ENCODE data around the gene RSU1.
A peak's percentile ranks its signal among the peaks of the same experiment; 100 is the strongest.

The RSU1 gene

GRCh38 chr10:16632996-16633395 is 184.2 kb downstream of the RSU1 start:
- Mint-ChIP-seq H3K4me3 (no peak overlapping the region), H3K36me3 (ENCODE audit: insufficient read depth) (peaks cover 2% of the 10 kb centered on the region), H3K4me1 (no peaks in the 10 kb centered on the region), H3K27ac (ENCODE audit: low read depth) (no peak overlapping the region), H3K27me3 (no peaks in the 10 kb centered on the region), H3K9me3 (no peaks in the 10 kb centered on the region)
- no peak for ATAC-seq (replicated peaks; ENCODE audit: extremely low read depth, poor library complexity, severe bottlenecking)
- DNase-seq (ENCODE audit: low spot score in 2 of 2) = no peak

DNA sequence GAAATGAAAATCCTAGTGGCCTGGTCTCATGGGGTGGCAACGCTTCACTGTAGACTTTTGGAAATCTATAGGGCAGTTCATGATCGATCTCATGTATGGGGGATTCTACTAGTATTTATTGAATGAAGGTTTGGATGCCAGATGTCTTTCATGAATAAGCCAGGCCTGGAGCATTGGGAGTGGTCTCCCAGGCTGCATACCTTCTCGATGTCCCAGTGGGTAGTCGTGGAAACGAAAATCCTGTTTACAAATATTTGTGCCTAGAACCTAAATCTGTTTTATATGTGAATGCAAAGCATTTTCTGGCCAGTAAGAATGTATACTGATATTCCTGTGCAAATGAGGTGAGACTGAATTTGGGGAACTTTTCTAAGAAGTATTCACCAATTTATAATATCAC is 190.5 kb downstream of the RSU1 start:
- DNase-seq (ENCODE audit: low spot score in 2 of 2) (no peak), ATAC-seq (replicated peaks; ENCODE audit: extremely low read depth, poor library complexity, severe bottlenecking) (no peak)
- Mint-ChIP-seq H3K27me3 (no peaks in the 10 kb centered on the region), H3K4me1 (peaks cover 6% of the 10 kb centered on the region), H3K9me3 (peaks cover 4% of the 10 kb centered on the region), H3K36me3 (ENCODE audit: insufficient read depth) (peaks cover 2% of the 10 kb centered on the region), H3K4me3 (no peak overlapping the region), H3K27ac (ENCODE audit: low read depth) (no peak overlapping the region)

- Mint-ChIP-seq H3K4me1 (peaks cover 13% of the 10 kb centered on the region), H3K36me3 (ENCODE audit: insufficient read depth) (peaks cover 3% of the 10 kb centered on the region), H3K27ac (ENCODE audit: low read depth) (no peak overlapping the region), H3K4me3 (no peak overlapping the region), H3K9me3 (peaks cover 12% of the 10 kb centered on the region), H3K27me3 (no peaks in the 10 kb centered on the region)
- DNase-seq (ENCODE audit: low spot score in 2 of 2) = no peak
- ATAC-seq (replicated peaks; ENCODE audit: extremely low read depth, poor library complexity, severe bottlenecking) = no peak
Measured at GRCh38 chr10:16612981-16613355, 204.3 kb downstream of the RSU1 start.

DNA sequence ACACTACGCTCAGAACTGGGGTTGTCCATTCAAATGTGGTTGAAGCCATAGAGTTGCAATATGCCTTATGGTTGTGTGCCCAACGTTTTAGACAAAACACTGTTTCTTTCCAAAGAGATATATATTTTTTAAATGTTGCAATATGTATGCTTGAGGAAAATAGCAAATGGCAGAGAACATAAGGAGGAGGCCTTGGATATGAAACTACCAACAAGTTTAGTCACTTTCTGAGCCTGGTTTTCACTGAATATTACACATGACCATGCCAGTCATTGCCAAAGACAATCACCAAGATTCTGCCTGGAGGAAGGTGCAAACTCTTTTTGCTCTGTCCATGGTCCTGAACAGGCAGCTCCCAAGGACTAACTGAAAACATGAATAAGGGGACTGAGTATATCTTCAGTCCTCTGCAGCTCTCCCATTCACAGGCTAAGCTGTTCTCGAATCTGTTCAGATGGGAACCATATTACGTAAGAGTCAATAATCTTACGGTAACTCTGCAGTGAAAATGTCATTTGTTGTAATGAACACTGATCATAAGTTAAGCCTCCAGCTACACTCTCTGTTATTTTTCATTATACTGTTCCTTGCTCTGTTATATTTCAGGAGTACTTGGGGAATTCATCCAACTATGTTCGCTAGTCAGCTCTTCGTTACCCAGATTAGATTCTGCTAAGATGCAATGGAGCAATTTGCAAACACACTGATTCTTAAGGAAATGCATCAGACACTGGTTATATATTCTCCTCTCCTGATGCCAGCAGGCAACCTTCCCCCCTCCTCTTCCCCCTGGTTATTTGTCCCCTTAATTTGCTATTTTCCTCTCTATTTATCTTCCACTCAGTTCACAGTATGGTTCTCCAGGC is 204.9 kb downstream of the RSU1 start:
- Mint-ChIP-seq H3K9me3 (peaks cover 12% of the 10 kb centered on the region), H3K4me3 (no peak overlapping the region), H3K4me1 (peaks cover 13% of the 10 kb centered on the region), H3K36me3 (ENCODE audit: insufficient read depth) (peaks cover 3% of the 10 kb centered on the region), H3K27me3 (no peaks in the 10 kb centered on the region), H3K27ac (ENCODE audit: low read depth) (no peak overlapping the region)
- no peak for ATAC-seq (replicated peaks; ENCODE audit: extremely low read depth, poor library complexity, severe bottlenecking)
- no peak for DNase-seq (ENCODE audit: low spot score in 2 of 2)

DNA sequence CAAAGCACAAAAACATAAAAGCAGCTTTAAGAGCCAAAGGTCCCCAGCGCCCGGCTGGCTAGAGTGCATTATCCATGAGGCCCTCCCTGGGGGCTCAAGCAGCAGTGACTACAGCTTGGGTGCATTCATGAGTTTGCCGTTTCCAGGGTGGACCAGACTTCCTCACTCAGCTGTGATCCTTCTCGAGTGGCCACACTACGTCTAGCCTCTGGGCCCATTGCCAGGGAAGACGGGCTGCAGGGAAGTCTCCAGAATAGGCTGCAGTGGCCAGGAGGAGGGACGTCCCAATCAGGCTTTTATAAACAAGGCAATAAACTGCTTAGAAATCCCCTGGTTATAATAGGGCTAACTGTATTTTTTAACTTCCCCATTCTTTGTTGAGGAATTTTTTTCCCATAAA is 206.2 kb downstream of the RSU1 start:
- H3K4me1 Mint-ChIP-seq = peaks cover 13% of the 10 kb centered on the region
- H3K9me3 Mint-ChIP-seq = peaks cover 11% of the 10 kb centered on the region
- H3K4me3 Mint-ChIP-seq = no peak overlapping the region
- no peaks in the 10 kb centered on the region for H3K27me3 Mint-ChIP-seq
- DNase-seq (ENCODE audit: low spot score in 2 of 2) = no peak
- no peak for ATAC-seq (replicated peaks; ENCODE audit: extremely low read depth, poor library complexity, severe bottlenecking)
- H3K36me3 Mint-ChIP-seq (ENCODE audit: insufficient read depth) = peaks cover 3% of the 10 kb centered on the region
- H3K27ac Mint-ChIP-seq (ENCODE audit: low read depth) = no peak overlapping the region

DNA sequence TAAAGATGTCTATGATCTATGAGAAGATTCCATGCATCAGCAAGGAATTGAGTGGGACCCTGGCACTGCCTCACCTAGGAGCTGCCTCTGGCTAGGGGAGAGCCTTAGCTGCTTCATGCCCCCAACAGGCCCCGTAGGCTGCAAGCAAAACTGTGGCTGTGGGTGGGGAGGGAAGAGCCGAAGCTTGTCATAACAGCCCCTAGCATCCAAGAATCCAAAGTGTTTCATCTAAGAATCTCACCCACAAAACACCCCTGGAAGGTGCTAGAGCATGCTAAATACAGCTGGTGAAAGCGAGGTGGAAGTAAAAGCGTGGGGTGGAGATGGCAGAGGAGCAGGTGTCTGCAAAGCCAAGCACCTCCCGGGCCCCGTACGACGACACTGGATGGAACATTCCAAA is 208.0 kb downstream of the RSU1 start:
- no peaks in the 10 kb centered on the region for H3K4me1 Mint-ChIP-seq
- ATAC-seq (replicated peaks; ENCODE audit: extremely low read depth, poor library complexity, severe bottlenecking) (no peak), DNase-seq (ENCODE audit: low spot score in 2 of 2) (no peak)
- peaks cover 3% of the 10 kb centered on the region for H3K36me3 Mint-ChIP-seq (ENCODE audit: insufficient read depth)
- no peak overlapping the region for H3K4me3 Mint-ChIP-seq
- H3K9me3 Mint-ChIP-seq = no peaks in the 10 kb centered on the region
- no peaks in the 10 kb centered on the region for H3K27me3 Mint-ChIP-seq
- no peak overlapping the region for H3K27ac Mint-ChIP-seq (ENCODE audit: low read depth)

GRCh38 chr10:16606923-16607322 is 210.3 kb downstream of the RSU1 start:
- ATAC-seq (replicated peaks; ENCODE audit: extremely low read depth, poor library complexity, severe bottlenecking) (no peak), DNase-seq (ENCODE audit: low spot score in 2 of 2) (no peak)
- H3K4me1 Mint-ChIP-seq = no peaks in the 10 kb centered on the region
- peaks cover 3% of the 10 kb centered on the region for H3K36me3 Mint-ChIP-seq (ENCODE audit: insufficient read depth)
- no peaks in the 10 kb centered on the region for H3K9me3 Mint-ChIP-seq
- no peaks in the 10 kb centered on the region for H3K27me3 Mint-ChIP-seq
- H3K4me3 Mint-ChIP-seq = no peak overlapping the region
- H3K27ac Mint-ChIP-seq (ENCODE audit: low read depth) = no peak overlapping the region

- no peak overlapping the region for H3K4me3 Mint-ChIP-seq
- ATAC-seq (replicated peaks; ENCODE audit: extremely low read depth, poor library complexity, severe bottlenecking) = no peak
- no peaks in the 10 kb centered on the region for H3K9me3 Mint-ChIP-seq
- no peaks in the 10 kb centered on the region for H3K4me1 Mint-ChIP-seq
- no peak overlapping the region for H3K27ac Mint-ChIP-seq (ENCODE audit: low read depth)
- no peaks in the 10 kb centered on the region for H3K27me3 Mint-ChIP-seq
- no peak for DNase-seq (ENCODE audit: low spot score in 2 of 2)
- peaks cover 3% of the 10 kb centered on the region for H3K36me3 Mint-ChIP-seq (ENCODE audit: insufficient read depth)
Measured at GRCh38 chr10:16606421-16606820, 210.8 kb downstream of the RSU1 start.

DNA sequence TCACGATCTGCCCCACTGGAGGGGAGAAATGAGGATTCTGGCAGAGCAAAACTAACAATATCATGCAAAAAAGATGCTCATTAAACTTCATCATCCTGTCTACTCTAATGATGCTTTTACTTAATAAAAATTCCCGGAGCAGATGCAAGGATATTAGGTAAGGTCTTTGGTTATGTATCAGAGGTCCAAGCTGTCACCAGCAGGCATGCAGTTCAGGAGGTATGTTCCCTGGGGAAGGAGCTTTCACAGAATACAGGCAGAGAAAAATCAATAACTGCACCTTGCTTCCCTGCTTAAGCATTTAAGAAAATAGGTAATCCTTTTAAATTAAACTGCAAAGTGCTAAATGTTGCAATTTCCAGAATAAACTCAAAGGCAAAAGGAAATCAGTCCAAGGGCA is 213.9 kb downstream of the RSU1 start:
- Mint-ChIP-seq H3K4me3 (no peak overlapping the region), H3K27ac (ENCODE audit: low read depth) (no peak overlapping the region), H3K9me3 (no peaks in the 10 kb centered on the region), H3K27me3 (no peaks in the 10 kb centered on the region), H3K4me1 (no peaks in the 10 kb centered on the region), H3K36me3 (ENCODE audit: insufficient read depth) (peaks cover 3% of the 10 kb centered on the region)
- no peak for DNase-seq (ENCODE audit: low spot score in 2 of 2)
- ATAC-seq (replicated peaks; ENCODE audit: extremely low read depth, poor library complexity, severe bottlenecking) = no peak

DNA sequence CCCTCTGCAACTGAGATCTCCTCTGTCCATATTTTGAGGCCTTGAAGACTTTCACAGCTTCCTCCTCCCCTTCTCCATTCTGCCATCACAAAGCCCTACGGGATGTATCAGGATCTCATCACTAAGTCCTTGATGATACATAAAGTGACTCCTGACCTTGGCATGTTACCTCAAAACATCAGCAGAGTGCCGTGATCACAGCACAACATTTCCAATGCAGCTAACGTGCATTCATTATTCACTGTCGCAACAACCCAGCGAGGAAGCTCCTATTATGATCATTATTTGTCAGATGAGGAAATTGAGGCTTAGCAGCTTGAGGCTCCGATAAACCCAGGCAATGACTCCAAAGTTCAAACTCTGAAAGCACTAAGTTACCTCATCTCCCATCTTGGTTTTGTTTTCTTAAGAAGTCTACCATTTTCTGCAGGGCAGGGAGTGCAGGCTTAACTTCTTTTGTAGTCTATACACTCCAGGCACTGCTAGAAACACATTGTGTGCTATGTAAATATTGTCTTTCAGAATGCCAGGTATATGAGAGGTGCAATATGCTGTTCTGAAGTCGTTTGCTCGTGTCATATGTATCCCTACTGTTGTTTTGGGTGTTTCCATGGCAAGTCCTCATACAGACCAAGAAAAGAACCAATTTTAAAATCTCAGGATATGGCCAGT is 215.0 kb downstream of the RSU1 start:
- Mint-ChIP-seq H3K27ac (ENCODE audit: low read depth) (no peak overlapping the region), H3K4me1 (no peaks in the 10 kb centered on the region), H3K4me3 (no peak overlapping the region), H3K27me3 (no peaks in the 10 kb centered on the region), H3K9me3 (no peaks in the 10 kb centered on the region), H3K36me3 (ENCODE audit: insufficient read depth) (peaks cover 3% of the 10 kb centered on the region)
- ATAC-seq (replicated peaks; ENCODE audit: extremely low read depth, poor library complexity, severe bottlenecking) (no peak), DNase-seq (ENCODE audit: low spot score in 2 of 2) (no peak)

GRCh38 chr10:16599662-16600061 is 217.6 kb downstream of the RSU1 start:
- DNase-seq (ENCODE audit: low spot score in 2 of 2) = no peak
- Mint-ChIP-seq H3K36me3 (ENCODE audit: insufficient read depth) (peaks cover 7% of the 10 kb centered on the region), H3K27me3 (no peaks in the 10 kb centered on the region), H3K4me1 (no peaks in the 10 kb centered on the region), H3K9me3 (no peaks in the 10 kb centered on the region), H3K4me3 (no peak overlapping the region), H3K27ac (ENCODE audit: low read depth) (peak overlapping the region; percentile 7)
- no peak for ATAC-seq (replicated peaks; ENCODE audit: extremely low read depth, poor library complexity, severe bottlenecking)

- H3K27me3 Mint-ChIP-seq = no peaks in the 10 kb centered on the region
- ATAC-seq (replicated peaks; ENCODE audit: extremely low read depth, poor library complexity, severe bottlenecking) (no peak), DNase-seq (ENCODE audit: low spot score in 2 of 2) (no peak)
- H3K9me3 Mint-ChIP-seq = no peaks in the 10 kb centered on the region
- H3K4me3 Mint-ChIP-seq = no peak overlapping the region
- peaks cover 10% of the 10 kb centered on the region for H3K36me3 Mint-ChIP-seq (ENCODE audit: insufficient read depth)
- no peak overlapping the region for H3K27ac Mint-ChIP-seq (ENCODE audit: low read depth)
- H3K4me1 Mint-ChIP-seq = no peaks in the 10 kb centered on the region
Measured at GRCh38 chr10:16597656-16598055, 219.6 kb downstream of the RSU1 start.

DNA sequence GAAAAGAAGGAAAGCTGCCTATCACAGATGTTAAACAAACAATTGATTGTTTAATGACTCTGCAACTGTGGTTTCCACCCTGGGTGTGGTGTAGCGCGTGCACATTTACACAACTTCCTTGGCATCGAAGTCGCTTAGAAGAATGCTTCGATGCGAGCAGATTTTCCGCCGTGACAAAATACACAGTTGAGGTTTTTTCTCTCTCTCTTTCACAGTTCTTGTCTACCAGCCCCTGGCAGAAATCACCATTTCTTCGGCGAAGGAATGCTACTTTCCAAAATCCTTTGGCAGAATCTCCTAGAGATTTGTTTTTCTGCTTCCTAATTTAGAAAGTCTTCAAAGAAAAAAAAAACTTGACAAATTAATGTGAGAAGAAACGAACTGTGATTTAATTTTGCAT is 224.8 kb downstream of the RSU1 start:
- Mint-ChIP-seq H3K4me1 (no peaks in the 10 kb centered on the region), H3K27ac (ENCODE audit: low read depth) (peak overlapping the region; percentile 42), H3K9me3 (no peaks in the 10 kb centered on the region), H3K27me3 (no peaks in the 10 kb centered on the region), H3K4me3 (no peak overlapping the region), H3K36me3 (ENCODE audit: insufficient read depth) (peaks cover 14% of the 10 kb centered on the region)
- DNase-seq (ENCODE audit: low spot score in 2 of 2) (no peak), ATAC-seq (replicated peaks; ENCODE audit: extremely low read depth, poor library complexity, severe bottlenecking) (no peak)

Measured in central memory CD8-positive, alpha-beta T cell (primary cell).